Mesenchymal stem cell (in vitro differentiated cells and primary cell): ENCODE data around the gene TUBGCP6.
A peak's percentile ranks its signal among the peaks of the same experiment; 100 is the strongest.

Experiments
- DNase-seq: peaks from one replicate; pipeline ENCODE4 v3.0.0-alpha.2; 2013
- H2AFZ ChIP-seq: one replicate; pipeline ENCODE4 v1.6.1; 2013; ENCODE audit warnings: low read depth, mild to moderate bottlenecking, control low read depth, inconsistent platforms, low read length, moderate library complexity
- H2AK5ac ChIP-seq: 2 replicates; pipeline ENCODE4 v1.6.1; 2013; ENCODE audit warnings: low read length, moderate library complexity, mild to moderate bottlenecking, inconsistent platforms; ENCODE audit not compliant: severe bottlenecking
- H2BK120ac ChIP-seq: one replicate; pipeline ENCODE4 v1.6.1; 2013; ENCODE audit warnings: low read depth, mild to moderate bottlenecking, inconsistent platforms, low read length, moderate library complexity
- H2BK12ac ChIP-seq, 2 experiments: one replicate each; pipeline ENCODE4 v1.6.1; 2013; ENCODE audit warnings: inconsistent platforms in 2 of 2, low read length in 2 of 2, mild to moderate bottlenecking in 2 of 2, moderate library complexity in 2 of 2, control low read depth in 1 of 2
- H2BK15ac ChIP-seq: one replicate; pipeline ENCODE4 v1.6.1; 2013; ENCODE audit warnings: mild to moderate bottlenecking, low read depth, inconsistent platforms; ENCODE audit not compliant: poor library complexity, severe bottlenecking
- H2BK5ac ChIP-seq: 2 replicates; pipeline ENCODE4 v1.6.1; 2013; ENCODE audit warnings: low read depth, mild to moderate bottlenecking, low read length, control low read depth, inconsistent platforms; ENCODE audit not compliant: poor library complexity, severe bottlenecking
- H3K14ac ChIP-seq, 2 experiments: one replicate each; pipeline ENCODE4 v1.6.1; 2013; ENCODE audit warnings: inconsistent platforms in 2 of 2, low read length in 2 of 2, control low read depth in 1 of 2, mild to moderate bottlenecking in 1 of 2, moderate library complexity in 1 of 2
- H3K18ac ChIP-seq, 2 experiments: one replicate each; pipeline ENCODE4 v1.6.1; 2013; ENCODE audit warnings: inconsistent platforms in 2 of 2, low read length in 2 of 2, control low read depth in 1 of 2, low read depth in 1 of 2, mild to moderate bottlenecking in 1 of 2
- H3K23ac ChIP-seq, 2 experiments: one replicate each; pipeline ENCODE4 v1.6.1; 2013; ENCODE audit warnings: inconsistent platforms in 2 of 2, low read length in 2 of 2, mild to moderate bottlenecking in 2 of 2, moderate library complexity in 2 of 2, control low read depth in 1 of 2
- H3K27ac ChIP-seq: 2 replicates; pipeline ENCODE4 v1.5.1; 2013; ENCODE audit warnings: mild to moderate bottlenecking, moderate library complexity, low read length, control low read depth, inconsistent platforms; ENCODE audit not compliant: poor library complexity, severe bottlenecking
- H3K27me3 ChIP-seq, 2 experiments: 2 replicates each; pipeline versions ENCODE4 v1.6.1 to v1.7.0; 2013; ENCODE audit warnings: low read length in 2 of 2, mild to moderate bottlenecking in 2 of 2, moderate library complexity in 2 of 2, control low read depth in 1 of 2, inconsistent platforms in 1 of 2; ENCODE audit not compliant: control insufficient read depth in 1 of 2, insufficient read depth in 1 of 2
- H3K36me3 ChIP-seq, 2 experiments: 2 replicates each; pipeline versions ENCODE4 v1.6.1 to v1.7.0; 2013; ENCODE audit warnings: low read length in 2 of 2, control low read depth in 1 of 2, inconsistent platforms in 1 of 2, low read depth in 1 of 2, mild to moderate bottlenecking in 1 of 2; ENCODE audit not compliant: insufficient read depth in 2 of 2, control insufficient read depth in 1 of 2
- H3K4ac ChIP-seq, 2 experiments: one replicate each; pipeline ENCODE4 v1.6.1; 2013; ENCODE audit warnings: inconsistent platforms in 2 of 2, low read length in 2 of 2, mild to moderate bottlenecking in 2 of 2, moderate library complexity in 2 of 2, control low read depth in 1 of 2, low read depth in 1 of 2
- H3K4me1 ChIP-seq: 2 replicates; pipeline ENCODE4 v1.6.1; 2013; ENCODE audit warnings: low read depth, low read length, control low read depth; ENCODE audit not compliant: control insufficient read depth, insufficient read depth
- H3K4me2 ChIP-seq: 2 replicates; pipeline ENCODE4 v1.6.1; 2013; ENCODE audit warnings: low read length, mild to moderate bottlenecking, inconsistent platforms; ENCODE audit not compliant: poor library complexity, severe bottlenecking
- H3K4me3 ChIP-seq, 2 experiments: 2 replicates each; pipeline versions ENCODE4 v1.5.1 to v1.7.0; 2013; ENCODE audit warnings: low read length in 2 of 2, mild to moderate bottlenecking in 2 of 2, control low read depth in 1 of 2, low read depth in 1 of 2; ENCODE audit not compliant: insufficient read depth in 1 of 2
- H3K79me1 ChIP-seq: replicated peaks from 2 replicates; pipeline ENCODE4 v1.6.1; 2013; ENCODE audit warnings: mild to moderate bottlenecking, control low read depth, low read length, inconsistent platforms; ENCODE audit not compliant: poor library complexity, severe bottlenecking
- H3K9ac ChIP-seq: 2 replicates; pipeline ENCODE4 v1.7.0; 2013; ENCODE audit warnings: mild to moderate bottlenecking, low read length, moderate library complexity
- H3K9me3 ChIP-seq: 2 replicates; pipeline ENCODE4 v1.7.0; 2013; ENCODE audit warnings: mild to moderate bottlenecking, low read length; ENCODE audit not compliant: control insufficient read depth
- H4K8ac ChIP-seq: one replicate; pipeline ENCODE4 v1.6.1; 2013; ENCODE audit warnings: inconsistent platforms, mild to moderate bottlenecking, low read length, moderate library complexity
- H4K91ac ChIP-seq: one replicate; pipeline ENCODE4 v1.6.1; 2013; ENCODE audit warnings: mild to moderate bottlenecking, low read length, inconsistent platforms
- WGBS: methylation state at CpG from one replicate; pipeline ENCODE4 v1.1.7; 2013; ENCODE audit warnings: mixed read lengths; 5-methylcytosine and 5-hydroxymethylcytosine counted together

Gene TUBGCP6

GRCh38 chr22:50280708-50281383 is 36.0 kb upstream of the TUBGCP6 start:
- Histone ChIP-seq H4K91ac (no peak overlapping the region), H3K79me1 (peaks cover 25% of the 10 kb centered on the region), H2AK5ac (no peak overlapping the region), H3K27ac (no peak overlapping the region), H2BK12ac (no peak overlapping the region), H4K8ac (no peak overlapping the region), H3K4me1 (peaks cover 37% of the 10 kb centered on the region), H3K4ac (no peak overlapping the region), H3K27me3 (no peaks in the 10 kb centered on the region), H2AFZ (no peak overlapping the region), H3K36me3 (peaks cover 77 to 97% of the 10 kb centered on the region in 2 experiments), H2BK15ac (no peak overlapping the region), H3K4me2 (no peak overlapping the region), H3K4me3 (no peak overlapping the region), H2BK5ac (no peak overlapping the region), H3K9me3 (no peaks in the 10 kb centered on the region), H3K23ac (no peak overlapping the region), H3K9ac (no peak overlapping the region), H3K14ac (no peak overlapping the region), H2BK120ac (no peak overlapping the region), H3K18ac (no peak overlapping the region)
- no peak for DNase-seq
- WGBS, result 97% methylated on average over 46 of the region's 47 CpGs

GRCh38 chr22:50280022-50280707 is 35.3 kb upstream of the TUBGCP6 start:
- Histone ChIP-seq H3K27ac (no peak overlapping the region), H3K9ac (no peak overlapping the region), H3K18ac (no peak overlapping the region), H2AK5ac (no peak overlapping the region), H2BK120ac (no peak overlapping the region), H3K79me1 (peaks cover 26% of the 10 kb centered on the region), H3K4ac (no peak overlapping the region), H3K4me1 (peaks cover 37% of the 10 kb centered on the region), H2BK12ac (no peak overlapping the region), H2AFZ (no peak overlapping the region), H2BK15ac (no peak overlapping the region), H3K4me2 (no peak overlapping the region), H4K91ac (no peak overlapping the region), H3K14ac (no peak overlapping the region), H3K36me3 (peaks cover 81 to 98% of the 10 kb centered on the region in 2 experiments), H3K23ac (no peak overlapping the region), H3K4me3 (no peak overlapping the region), H3K27me3 (no peaks in the 10 kb centered on the region), H2BK5ac (no peak overlapping the region), H4K8ac (no peak overlapping the region), H3K9me3 (no peaks in the 10 kb centered on the region)
- WGBS, result over 99% methylated on average over 38 of the region's 38 CpGs
- no peak for DNase-seq

GRCh38 chr22:50278956-50279619 is 34.3 kb upstream of the TUBGCP6 start:
- H3K27ac ChIP-seq, result no peak overlapping the region
- no peaks in the 10 kb centered on the region for H3K9me3 ChIP-seq
- H3K9ac ChIP-seq, result no peak overlapping the region
- peak overlapping the region; percentile 19 for H4K91ac ChIP-seq
- no peak overlapping the region for H3K18ac ChIP-seq
- no peak overlapping the region for H2AFZ ChIP-seq
- no peak overlapping the region for H2BK5ac ChIP-seq
- no peak overlapping the region for H4K8ac ChIP-seq
- no peak overlapping the region for H3K14ac ChIP-seq
- no peak overlapping the region for H2BK120ac ChIP-seq
- H3K4me1 ChIP-seq, result peaks cover 38% of the 10 kb centered on the region
- peaks cover 83 to 95% of the 10 kb centered on the region in 2 experiments for H3K36me3 ChIP-seq
- no peak overlapping the region for H3K23ac ChIP-seq
- WGBS, result 92% methylated on average over 30 of the region's 30 CpGs
- H3K27me3 ChIP-seq, result no peaks in the 10 kb centered on the region
- no peak for DNase-seq
- H3K4me2 ChIP-seq, result no peak overlapping the region
- H3K4ac ChIP-seq, result no peak overlapping the region
- H3K79me1 ChIP-seq, result peaks cover 24% of the 10 kb centered on the region
- H2BK12ac ChIP-seq, result no peak overlapping the region
- H2AK5ac ChIP-seq, result no peak overlapping the region
- H2BK15ac ChIP-seq, result no peak overlapping the region
- no peak overlapping the region for H3K4me3 ChIP-seq

GRCh38 chr22:50278461-50278860 is 33.6 kb upstream of the TUBGCP6 start:
- H2BK15ac ChIP-seq, result no peak overlapping the region
- H3K9ac ChIP-seq, result no peak overlapping the region
- no peak overlapping the region for H3K14ac ChIP-seq
- DNase-seq, result no peak
- H2AFZ ChIP-seq, result no peak overlapping the region
- no peak overlapping the region for H3K4ac ChIP-seq
- peaks cover 36% of the 10 kb centered on the region for H3K4me1 ChIP-seq
- H3K18ac ChIP-seq, result no peak overlapping the region
- no peak overlapping the region for H3K4me2 ChIP-seq
- peak overlapping the region; percentile 19 for H4K91ac ChIP-seq
- H2BK12ac ChIP-seq, result no peak overlapping the region
- no peak overlapping the region for H3K23ac ChIP-seq
- peaks cover 24% of the 10 kb centered on the region for H3K79me1 ChIP-seq
- H4K8ac ChIP-seq, result no peak overlapping the region
- H3K36me3 ChIP-seq, result peaks cover 85 to 91% of the 10 kb centered on the region in 2 experiments
- WGBS, result 95% methylated on average over 21 of the region's 21 CpGs
- H3K4me3 ChIP-seq, result no peak overlapping the region
- H3K27ac ChIP-seq, result no peak overlapping the region
- H2BK5ac ChIP-seq, result no peak overlapping the region
- H2AK5ac ChIP-seq, result no peak overlapping the region
- H2BK120ac ChIP-seq, result no peak overlapping the region
- H3K27me3 ChIP-seq, result no peaks in the 10 kb centered on the region
- H3K9me3 ChIP-seq, result no peaks in the 10 kb centered on the region
